Fibroblast of lung (primary cell): ENCODE measurements around the gene CCDC141. TPM values are rescaled to one million over a fixed set of nuclear protein-coding genes. Genes with fewer than 3 reads are reported as not detected.

Experiments
- DNase-seq, 2 donors: peaks; one replicate each; pipeline versions ENCODE4 v3.0.0 to v3.0.0-alpha.2; 2010; ENCODE audit warnings: low read depth in 2 of 2
- H2AFZ ChIP-seq: 2 replicates; pipeline ENCODE4 v1.5.1; 2012; ENCODE audit warnings: low read length, control low read depth, inconsistent platforms
- H3K27ac ChIP-seq: 2 replicates; pipeline ENCODE4 v1.5.1; 2011; ENCODE audit warnings: low read length, control low read depth; ENCODE audit not compliant: insufficient read depth
- H3K27me3 ChIP-seq: 2 replicates; pipeline ENCODE4 v1.5.1; 2011; ENCODE audit warnings: mild to moderate bottlenecking, low read length; ENCODE audit not compliant: control insufficient read depth, insufficient read depth
- H3K36me3 ChIP-seq: 2 replicates; pipeline ENCODE4 v1.5.1; 2011; ENCODE audit warnings: low read length; ENCODE audit not compliant: control insufficient read depth, insufficient read depth
- H3K4me1 ChIP-seq: 2 replicates; pipeline ENCODE4 v1.5.1; 2011; ENCODE audit warnings: low read length; ENCODE audit not compliant: control insufficient read depth, insufficient read depth; ENCODE audit errors: extremely low read depth
- H3K4me2 ChIP-seq: 2 replicates; pipeline ENCODE4 v1.5.1; 2011; ENCODE audit warnings: low read length, control low read depth; ENCODE audit not compliant: insufficient read depth; ENCODE audit errors: extremely low read depth
- H3K4me3 ChIP-seq, 4 experiments: fragments of 200-600 bp in 1 of 4; sonication (generic) in 1 of 4; replicated peaks in 1 of 4; 2 replicates each; pipeline ENCODE4 v1.5.1; 2011 to 2016; ENCODE audit warnings: low read length in 4 of 4, low read depth in 3 of 4, mild to moderate bottlenecking in 3 of 4, control low read depth in 2 of 4, inconsistent platforms in 1 of 4, mixed read lengths in 1 of 4; ENCODE audit not compliant: insufficient read depth in 1 of 4; ENCODE audit errors: control extremely low read depth in 1 of 4
- H3K79me2 ChIP-seq: 2 replicates; pipeline ENCODE4 v1.5.1; 2012; ENCODE audit warnings: mild to moderate bottlenecking, low read length, inconsistent platforms; ENCODE audit not compliant: control insufficient read depth, insufficient read depth
- H3K9ac ChIP-seq: 2 replicates; pipeline ENCODE4 v1.5.1; 2011; ENCODE audit warnings: mild to moderate bottlenecking, low read length, control low read depth; ENCODE audit not compliant: insufficient read depth
- H3K9me3 ChIP-seq: 2 replicates; pipeline ENCODE4 v1.5.1; 2012; ENCODE audit warnings: low read depth, low read length; ENCODE audit not compliant: control insufficient read depth, insufficient read depth
- H4K20me1 ChIP-seq: 2 replicates; pipeline ENCODE4 v1.5.1; 2011; ENCODE audit warnings: low read length; ENCODE audit not compliant: control insufficient read depth, insufficient read depth; ENCODE audit errors: extremely low read depth
- EZH2 ChIP-seq: IDR thresholded peaks from 2 replicates; pipeline ENCODE4 v1.5.1; 2012; ENCODE audit warnings: low read length, control low read depth, mild to moderate bottlenecking; ENCODE audit errors: missing control alignments
- polyA plus RNA-seq, 2 donors: library from polyadenylated mRNA; depleted of rRNA in 1 of 2; stranded (reverse) in 1 of 2; unstranded in 1 of 2; fragments of >200 nt; gene quantifications; 2 replicates each; pipeline ENCODE4 v1.2.1, GENCODE V29; 2011 to 2012; ENCODE audit warnings: missing spikeins in 1 of 2
- total RNA-seq: library from RNA; depleted of rRNA; stranded (reverse); fragments of >200 nt; gene quantifications from 2 replicates; pipeline ENCODE4 v1.2.1, GENCODE V29; 2014
- TF ChIP-seq, protein P1 (sequence below), 2 donors: IDR thresholded peaks in 1 of 2; conservative IDR thresholded peaks in 1 of 2; 1 replicate in 1 of 2; 2 replicates in 1 of 2; pipeline ENCODE4 v1.5.1; 2011 to 2012; ENCODE audit warnings: low read length in 2 of 2, control low read depth in 1 of 2, inconsistent platforms in 1 of 2, low read depth in 1 of 2, mild to moderate bottlenecking in 1 of 2

Gene CCDC141
- total and polyA plus RNA-seq, 2 donors (not counting 1 experiment from before 2014, with no cell fraction given), result 0.03 to 0.17 TPM

GRCh38 chr2:178783889-178784288 is 266.0 kb downstream of the CCDC141 start:
- Histone ChIP-seq H3K4me3 (no peak overlapping the region), H4K20me1 (no peaks in the 10 kb centered on the region), H3K27me3 (no peaks in the 10 kb centered on the region), H3K4me1 (no peaks in the 10 kb centered on the region), H3K9me3 (no peaks in the 10 kb centered on the region), H3K4me2 (no peak overlapping the region), H3K79me2 (no peaks in the 10 kb centered on the region), H3K27ac (no peak overlapping the region), H3K36me3 (no peaks in the 10 kb centered on the region), H2AFZ (no peak overlapping the region), H3K9ac (no peak overlapping the region)
- no peak for TF ChIP-seq EZH2
- TF ChIP-seq, protein P1, sequence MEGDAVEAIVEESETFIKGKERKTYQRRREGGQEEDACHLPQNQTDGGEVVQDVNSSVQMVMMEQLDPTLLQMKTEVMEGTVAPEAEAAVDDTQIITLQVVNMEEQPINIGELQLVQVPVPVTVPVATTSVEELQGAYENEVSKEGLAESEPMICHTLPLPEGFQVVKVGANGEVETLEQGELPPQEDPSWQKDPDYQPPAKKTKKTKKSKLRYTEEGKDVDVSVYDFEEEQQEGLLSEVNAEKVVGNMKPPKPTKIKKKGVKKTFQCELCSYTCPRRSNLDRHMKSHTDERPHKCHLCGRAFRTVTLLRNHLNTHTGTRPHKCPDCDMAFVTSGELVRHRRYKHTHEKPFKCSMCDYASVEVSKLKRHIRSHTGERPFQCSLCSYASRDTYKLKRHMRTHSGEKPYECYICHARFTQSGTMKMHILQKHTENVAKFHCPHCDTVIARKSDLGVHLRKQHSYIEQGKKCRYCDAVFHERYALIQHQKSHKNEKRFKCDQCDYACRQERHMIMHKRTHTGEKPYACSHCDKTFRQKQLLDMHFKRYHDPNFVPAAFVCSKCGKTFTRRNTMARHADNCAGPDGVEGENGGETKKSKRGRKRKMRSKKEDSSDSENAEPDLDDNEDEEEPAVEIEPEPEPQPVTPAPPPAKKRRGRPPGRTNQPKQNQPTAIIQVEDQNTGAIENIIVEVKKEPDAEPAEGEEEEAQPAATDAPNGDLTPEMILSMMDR (conservative IDR thresholded peaks at IDR 0.05 in 1 of 2, IDR thresholded peaks at IDR 0.05 in 1 of 2; ENCODE audit: low read depth in 1 of 2, low read length in 2 of 2), result no peak
- no peak for DNase-seq

GRCh38 chr2:178782236-178782635 is 267.7 kb downstream of the CCDC141 start:
- H2AFZ ChIP-seq, result no peak overlapping the region
- no peaks in the 10 kb centered on the region for H3K36me3 ChIP-seq
- H3K4me2 ChIP-seq, result no peak overlapping the region
- H3K9me3 ChIP-seq, result no peaks in the 10 kb centered on the region
- no peak overlapping the region for H3K27ac ChIP-seq
- H3K4me3 ChIP-seq, result no peak overlapping the region
- no peaks in the 10 kb centered on the region for H4K20me1 ChIP-seq
- H3K4me1 ChIP-seq, result no peaks in the 10 kb centered on the region
- no peaks in the 10 kb centered on the region for H3K79me2 ChIP-seq
- no peak overlapping the region for H3K9ac ChIP-seq
- no peak for DNase-seq
- no peaks in the 10 kb centered on the region for H3K27me3 ChIP-seq
- no peak for TF ChIP-seq EZH2
- TF ChIP-seq, protein P1 (conservative IDR thresholded peaks at IDR 0.05 in 1 of 2, IDR thresholded peaks at IDR 0.05 in 1 of 2; ENCODE audit: low read depth in 1 of 2, low read length in 2 of 2), result no peak

Other genes starting within 250 kb of the CCDC141 start
- gene TTN, start 242.7 kb downstream of the CCDC141 start, total RNA-seq, result 0.33 and 0.51 TPM in 2 replicates
- gene TTN, start 242.7 kb downstream of the CCDC141 start, polyA plus RNA-seq, result 0.14 and 0.20 TPM in 2 replicates
- 16.8 and 17.5 TPM in 2 replicates for gene SESTD1, start 214.7 kb upstream of the CCDC141 start, total RNA-seq
- 25.5 and 51.9 TPM in 2 replicates for gene SESTD1, start 214.7 kb upstream of the CCDC141 start, polyA plus RNA-seq